MM.1S (cell line): Measurements from ENCODE around the gene BCL2.

Experiments used
- DNase-seq: peaks from one replicate; pipeline ENCODE4 v3.0.0-alpha.2; 2015
- H2AFZ ChIP-seq: fragments of 300-600 bp; sonication (generic); 2 replicates; pipeline ENCODE4 v1.6.0; 2016; ENCODE audit warnings: antibody characterized with exemption, low read length
- H3F3A ChIP-seq: fragments of 300-600 bp; sonication (generic); 2 replicates; pipeline ENCODE4 v1.6.1; 2016; ENCODE audit warnings: mild to moderate bottlenecking, antibody characterized with exemption, low read length, moderate library complexity, mixed read lengths; ENCODE audit not compliant: insufficient read depth
- H3K27ac ChIP-seq: fragments of 300-600 bp; sonication (generic); 2 replicates; pipeline ENCODE4 v1.5.1; 2016; ENCODE audit warnings: mild to moderate bottlenecking, low read length
- H3K27me3 ChIP-seq: fragments of 300-600 bp; sonication (generic); replicated peaks from 2 replicates; pipeline ENCODE4 v1.6.0; 2016; ENCODE audit warnings: low read length; ENCODE audit not compliant: insufficient read depth
- H3K36me3 ChIP-seq: fragments of 300-600 bp; sonication (generic); replicated peaks from 2 replicates; pipeline ENCODE4 v1.6.1; 2016; ENCODE audit warnings: mild to moderate bottlenecking, low read length, mixed read lengths; ENCODE audit not compliant: insufficient read depth
- H3K4me1 ChIP-seq: fragments of 300-600 bp; sonication (generic); 2 replicates; pipeline ENCODE4 v1.6.1; 2016; ENCODE audit warnings: low read length, mixed read lengths
- H3K4me2 ChIP-seq: fragments of 300-600 bp; sonication (generic); 2 replicates; pipeline ENCODE4 v1.6.0; 2016; ENCODE audit warnings: low read depth, low read length
- H3K4me3 ChIP-seq: fragments of 300-600 bp; sonication (generic); 2 replicates; pipeline ENCODE4 v1.5.1; 2016; ENCODE audit warnings: low read length, mixed read lengths
- H3K79me2 ChIP-seq: fragments of 300-600 bp; sonication (generic); 2 replicates; pipeline ENCODE4 v1.6.1; 2016; ENCODE audit warnings: mixed run types, low read length, mixed read lengths
- H3K9ac ChIP-seq: fragments of 300-600 bp; sonication (generic); 2 replicates; pipeline ENCODE4 v1.6.1; 2016; ENCODE audit warnings: low read length, mixed read lengths
- H3K9me2 ChIP-seq: fragments of 300-600 bp; sonication (generic); replicated peaks from 2 replicates; pipeline ENCODE4 v1.6.1; 2016; ENCODE audit warnings: mild to moderate bottlenecking, low read length, mixed read lengths; ENCODE audit not compliant: insufficient read depth
- H3K9me3 ChIP-seq: fragments of 300-600 bp; sonication (generic); replicated peaks from 2 replicates; pipeline ENCODE4 v1.6.1; 2016; ENCODE audit warnings: mild to moderate bottlenecking, low read length, mixed read lengths; ENCODE audit not compliant: insufficient read depth
- H4K20me1 ChIP-seq: fragments of 300-600 bp; sonication (generic); 2 replicates; pipeline ENCODE4 v1.6.1; 2016; ENCODE audit warnings: mild to moderate bottlenecking, low read length, moderate library complexity, mixed read lengths; ENCODE audit not compliant: insufficient read depth
- EZH2 ChIP-seq: fragments of 300-600 bp; sonication (generic); optimal IDR thresholded peaks from 2 replicates; pipeline ENCODE3; 2017; ENCODE audit warnings: low read depth, mild to moderate bottlenecking, antibody characterized with exemption, low read length, mixed read lengths
- EZH2phosphoT487 ChIP-seq: fragments of 300-600 bp; sonication (generic); IDR thresholded peaks from 2 replicates; pipeline ENCODE4 v1.6.1; 2018; ENCODE audit warnings: antibody characterized with exemption, low read length
- TF ChIP-seq, protein P1 (sequence below): fragments of 300-600 bp; sonication (generic); IDR thresholded peaks from 2 replicates; pipeline ENCODE4 v1.5.1; 2016; ENCODE audit warnings: antibody characterized with exemption, low read length, mixed read lengths

BCL2 gene

DNA sequence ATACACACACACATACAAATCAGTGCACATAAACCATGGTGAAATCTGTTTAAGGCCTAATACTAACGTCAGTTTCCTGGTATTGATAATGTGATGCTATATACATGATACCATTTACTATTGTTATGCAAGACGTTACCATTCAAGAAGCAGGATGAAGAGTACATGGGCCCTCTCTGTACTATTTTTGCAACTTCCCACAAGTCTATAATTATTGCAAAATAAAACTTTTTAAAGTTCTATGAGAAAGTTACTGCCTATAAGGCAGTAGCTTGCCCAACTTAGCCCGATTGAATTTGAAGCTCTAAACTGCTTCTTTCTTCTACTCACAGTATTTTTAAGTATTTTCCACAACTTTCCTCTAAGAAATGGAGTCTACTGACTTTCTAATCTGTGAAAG lies 74.0 kb downstream of the BCL2 start:
- Histone ChIP-seq H2AFZ (no peak overlapping the region), H3K79me2 (peaks cover 86% of the 10 kb centered on the region), H3K36me3 (no peaks in the 10 kb centered on the region), H3K27me3 (no peaks in the 10 kb centered on the region), H4K20me1 (no peaks in the 10 kb centered on the region), H3K9ac (no peak overlapping the region), H3K9me3 (no peaks in the 10 kb centered on the region), H3K4me1 (no peaks in the 10 kb centered on the region), H3K27ac (no peak overlapping the region), H3F3A (no peaks in the 10 kb centered on the region), H3K9me2 (no peaks in the 10 kb centered on the region), H3K4me2 (no peak overlapping the region), H3K4me3 (no peak overlapping the region)
- TF ChIP-seq EZH2phosphoT487 = no peak
- TF ChIP-seq, protein P1, sequence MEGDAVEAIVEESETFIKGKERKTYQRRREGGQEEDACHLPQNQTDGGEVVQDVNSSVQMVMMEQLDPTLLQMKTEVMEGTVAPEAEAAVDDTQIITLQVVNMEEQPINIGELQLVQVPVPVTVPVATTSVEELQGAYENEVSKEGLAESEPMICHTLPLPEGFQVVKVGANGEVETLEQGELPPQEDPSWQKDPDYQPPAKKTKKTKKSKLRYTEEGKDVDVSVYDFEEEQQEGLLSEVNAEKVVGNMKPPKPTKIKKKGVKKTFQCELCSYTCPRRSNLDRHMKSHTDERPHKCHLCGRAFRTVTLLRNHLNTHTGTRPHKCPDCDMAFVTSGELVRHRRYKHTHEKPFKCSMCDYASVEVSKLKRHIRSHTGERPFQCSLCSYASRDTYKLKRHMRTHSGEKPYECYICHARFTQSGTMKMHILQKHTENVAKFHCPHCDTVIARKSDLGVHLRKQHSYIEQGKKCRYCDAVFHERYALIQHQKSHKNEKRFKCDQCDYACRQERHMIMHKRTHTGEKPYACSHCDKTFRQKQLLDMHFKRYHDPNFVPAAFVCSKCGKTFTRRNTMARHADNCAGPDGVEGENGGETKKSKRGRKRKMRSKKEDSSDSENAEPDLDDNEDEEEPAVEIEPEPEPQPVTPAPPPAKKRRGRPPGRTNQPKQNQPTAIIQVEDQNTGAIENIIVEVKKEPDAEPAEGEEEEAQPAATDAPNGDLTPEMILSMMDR = no peak
- no peak for TF ChIP-seq EZH2
- no peak for DNase-seq

DNA sequence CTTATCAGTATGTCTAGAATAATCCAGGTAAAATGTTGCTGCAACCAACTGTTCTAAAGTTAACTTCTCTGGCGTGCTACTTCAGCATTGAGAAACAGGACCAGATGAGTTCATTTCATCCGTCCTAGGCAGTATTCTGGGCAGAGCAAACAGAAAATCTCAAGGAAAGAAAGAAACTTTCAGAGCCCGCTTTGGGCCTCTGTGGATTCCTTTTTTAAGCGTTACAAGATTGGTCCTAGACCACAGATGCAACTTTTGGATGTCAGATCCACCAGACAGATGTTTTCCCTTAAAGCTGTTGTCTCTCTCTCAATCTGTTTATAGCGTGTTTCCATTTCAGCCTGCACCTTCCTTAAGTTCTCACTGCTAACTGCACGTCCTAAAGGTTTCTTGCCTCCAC lies 75.0 kb downstream of the BCL2 start:
- Histone ChIP-seq H3K9me2 (no peaks in the 10 kb centered on the region), H3K4me2 (no peak overlapping the region), H3K27me3 (no peaks in the 10 kb centered on the region), H2AFZ (no peak overlapping the region), H3K27ac (no peak overlapping the region), H3K9me3 (no peaks in the 10 kb centered on the region), H3K36me3 (no peaks in the 10 kb centered on the region), H3K9ac (no peak overlapping the region), H3F3A (no peaks in the 10 kb centered on the region), H3K79me2 (peaks cover 86% of the 10 kb centered on the region), H3K4me3 (no peak overlapping the region), H4K20me1 (no peaks in the 10 kb centered on the region), H3K4me1 (no peaks in the 10 kb centered on the region)
- no peak for DNase-seq
- TF ChIP-seq, protein P1 = no peak
- TF ChIP-seq EZH2phosphoT487 (no peak), EZH2 (no peak)

DNA sequence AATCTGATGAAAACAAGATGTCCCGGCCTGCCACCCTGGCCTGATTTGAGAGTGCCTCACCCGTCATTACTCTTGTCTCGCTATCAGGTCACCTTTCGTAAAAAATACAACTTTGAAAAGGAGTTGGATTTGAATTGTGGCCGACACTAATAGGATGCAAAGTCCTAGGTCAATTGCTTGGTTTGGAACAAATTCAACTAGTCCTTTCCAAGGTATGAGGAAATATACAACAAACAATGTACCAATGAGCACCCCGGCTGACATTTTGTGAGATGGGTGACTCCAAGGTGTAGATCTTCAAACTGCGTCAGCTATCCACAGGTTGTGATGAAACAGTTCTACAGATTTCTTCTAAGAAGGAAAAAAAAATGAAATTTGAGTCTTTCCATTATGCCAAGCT lies 77.8 kb downstream of the BCL2 start:
- no peak for DNase-seq
- Histone ChIP-seq H3F3A (no peaks in the 10 kb centered on the region), H3K4me2 (no peak overlapping the region), H3K9ac (no peak overlapping the region), H3K27me3 (no peaks in the 10 kb centered on the region), H2AFZ (no peak overlapping the region), H3K27ac (no peak overlapping the region), H3K4me3 (no peak overlapping the region), H3K9me2 (no peaks in the 10 kb centered on the region), H3K4me1 (no peaks in the 10 kb centered on the region), H4K20me1 (no peaks in the 10 kb centered on the region), H3K79me2 (peaks cover 83% of the 10 kb centered on the region), H3K36me3 (0 out of 2 replicates have a peak, but pooled peaks cover 2% of the 10 kb centered on the region), H3K9me3 (no peaks in the 10 kb centered on the region)
- no peak for TF ChIP-seq EZH2
- TF ChIP-seq, protein P1 = no peak
- TF ChIP-seq EZH2phosphoT487 = no peak
